Transverse colon (tissue), 4 donors: Measurements from ENCODE around the gene ALG9. TPM values are rescaled to one million over a fixed set of nuclear protein-coding genes. Genes with fewer than 3 reads are reported as not detected.
A peak's percentile ranks its signal among the peaks of the same experiment; 100 is the strongest.

Experiments
- DNase-seq: peaks from one replicate; pipeline ENCODE4 v3.0.0-alpha.2; 2019
- H3K27ac ChIP-seq, 4 donors: fragments of 200-600 bp; sonication (generic); 2 replicates each; pipeline ENCODE4 v1.5.1; 2016 to 2018; ENCODE audit warnings: inconsistent platforms in 4 of 4
- H3K27me3 ChIP-seq: fragments of 200-600 bp; sonication (generic); 2 replicates; pipeline ENCODE4 v1.5.1; 2017; ENCODE audit warnings: inconsistent platforms
- H3K36me3 ChIP-seq, 4 donors: fragments of 200-600 bp; sonication (generic); 2 replicates each; pipeline ENCODE4 v1.5.1; 2017 to 2019; ENCODE audit warnings: inconsistent platforms in 4 of 4
- H3K4me1 ChIP-seq, 4 donors: fragments of 200-600 bp; sonication (generic); 2 replicates each; pipeline ENCODE4 v1.5.1; 2017 to 2020; ENCODE audit warnings: inconsistent platforms in 4 of 4
- H3K4me3 ChIP-seq, 4 donors: fragments of 200-600 bp; sonication (generic); 1 replicate in 1 of 4; 2 replicates in 3 of 4; pipeline versions ENCODE4 v1.5.1 to v1.6.1; 2017 to 2019; ENCODE audit warnings: inconsistent platforms in 4 of 4
- H3K9me3 ChIP-seq, 2 donors: fragments of 200-600 bp; sonication (generic); 2 replicates each; pipeline ENCODE4 v1.5.1; 2017 to 2019; ENCODE audit warnings: inconsistent platforms in 2 of 2
- CTCF ChIP-seq, 5 experiments: fragments of 200-600 bp in 3 of 5; fragments of 450-650 bp in 2 of 5; sonication (generic) in 3 of 5; IDR thresholded peaks; 1 replicate in 2 of 5; 2 replicates in 3 of 5; pipeline ENCODE4 v1.5.1; 2016 to 2017; ENCODE audit warnings: antibody characterized with exemption in 5 of 5, inconsistent platforms in 3 of 5, mild to moderate bottlenecking in 2 of 5, moderate library complexity in 1 of 5
- EP300 ChIP-seq: sonication (generic); formaldehyde crosslinking; IDR thresholded peaks from one replicate; pipeline ENCODE4 v1.6.1; 2017; ENCODE audit warnings: antibody characterized with exemption, low read depth
- POLR2A ChIP-seq: fragments of 450-650 bp; IDR thresholded peaks from one replicate; pipeline ENCODE4 v1.6.1; 2016; ENCODE audit warnings: antibody characterized with exemption, mild to moderate bottlenecking, moderate library complexity
- POLR2AphosphoS5 ChIP-seq, 3 donors: sonication (generic); formaldehyde crosslinking; IDR thresholded peaks; one replicate each; pipeline ENCODE4 v1.6.1; 2016; ENCODE audit warnings: antibody characterized with exemption in 3 of 3
- WGBS, 2 donors: methylation state at CpG; one replicate each; pipeline ENCODE4 v1.1.5; 2018; ENCODE audit warnings: low coverage in 1 of 2; 5-methylcytosine and 5-hydroxymethylcytosine counted together
- in situ Hi-C, 4 donors: fragments of 200-750 bp; cut with MboI; loops; one replicate each; pipeline versions ENCODE4 v1.15.0 to v1.15.1; 2017; ENCODE audit warnings: low sequenced_read_pairs in 3 of 4, low pct_ligation_motif_present in 1 of 4, low pct_unique_long_range_greater_than_20kb in 1 of 4
- intact Hi-C: fragments of 100-400 bp; cut with DNase I; formaldehyde crosslinking; loops from one replicate; pipeline ENCODE4 v1.15.1; 2023; ENCODE audit warnings: low total_unique reads
- total RNA-seq, 4 donors: library from RNA; depleted of rRNA; stranded (reverse); fragments of >200 nt; gene quantifications; one replicate each; pipeline ENCODE4 v1.1.0, GENCODE V29; 2016

Gene ALG9
- total RNA-seq, 4 donors from 2014 or later = 18.4 to 51.1 (median 35.0) TPM

DNA sequence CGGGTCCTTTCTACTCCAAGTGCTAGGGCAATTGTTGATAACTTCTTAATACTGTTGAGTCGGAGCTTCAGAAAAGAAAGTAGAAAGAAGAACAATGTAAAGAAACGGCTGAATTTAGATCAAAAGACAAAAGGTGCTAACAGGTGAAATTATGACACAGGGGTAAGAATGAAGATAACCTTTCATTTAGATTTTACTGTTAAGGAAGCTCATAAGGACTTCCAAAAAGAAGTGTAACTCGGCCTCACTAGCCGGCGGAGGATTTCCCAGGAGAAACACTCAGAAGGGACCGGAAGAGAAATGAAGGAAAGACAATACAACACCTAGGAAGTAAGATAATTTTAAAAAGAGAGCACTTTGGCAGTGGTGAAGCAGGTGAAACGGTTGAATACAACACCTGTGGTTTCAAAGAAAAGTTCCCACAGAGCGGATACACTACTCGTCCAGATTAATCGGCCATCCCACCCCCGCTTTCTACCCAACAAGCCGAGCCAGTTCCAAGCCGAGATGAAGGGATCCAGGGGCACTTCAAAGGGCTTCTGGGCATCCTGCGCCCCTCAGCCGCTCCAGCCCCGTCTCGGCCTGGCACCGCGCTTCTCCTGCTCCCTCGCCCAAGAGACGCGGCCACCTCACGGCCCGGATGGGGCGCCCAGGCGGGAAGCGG is 105.9 kb downstream of the ALG9 start:
- peak in 1 of 5 experiments; percentile 9 for TF ChIP-seq CTCF (IDR thresholded peaks at IDR 0.05)
- TF ChIP-seq POLR2A = no peak
- in situ Hi-C loops = loop anchor here in 1 of 4 donors (10.0 kb wide), 1 partner anchor 161 kb away; the partner anchor contains the start of gene SIK2
- DNase-seq = no peak

DNA sequence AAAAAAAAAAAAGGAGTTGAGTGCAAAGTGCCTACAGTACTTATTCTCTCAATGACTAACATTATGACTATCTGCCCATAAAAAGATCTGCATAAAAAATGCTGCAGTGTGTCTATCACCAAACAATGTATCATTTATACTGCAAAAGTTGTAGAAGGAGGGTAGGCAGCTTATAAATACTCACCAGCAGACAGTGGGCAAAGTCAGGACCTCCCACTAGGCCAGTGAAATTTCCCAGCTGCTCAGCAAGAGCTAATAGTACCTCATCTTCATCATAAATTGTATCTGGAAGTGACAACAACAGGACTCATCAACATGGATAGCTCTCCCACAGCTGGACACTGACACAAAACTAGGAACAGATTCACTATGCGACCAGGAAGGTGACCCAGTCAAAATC is 106.8 kb downstream of the ALG9 start:
- H3K4me3 ChIP-seq = peak overlapping the region in 1 of 4 donors; percentile 76

More for the DNA sequence above, 105.9 kb downstream of the ALG9 start:
- H3K27ac ChIP-seq = peak overlapping the region; percentile 89 to 94 (median 91)
- peaks cover 0 to 12% (median 3%) of the 10 kb centered on the region in 4 donors for H3K36me3 ChIP-seq
- H3K4me3 ChIP-seq = peak overlapping the region; percentile 62 to 90 (median 79)
- 3 to 4% methylated on average over 6 to 20 of the region's 28 CpGs for WGBS, 2 donors
- H3K27me3 ChIP-seq = no peaks in the 10 kb centered on the region
- H3K4me1 ChIP-seq = peaks cover 14 to 30% (median 18%) of the 10 kb centered on the region in 4 donors
- no peaks in the 10 kb centered on the region for H3K9me3 ChIP-seq
- intact Hi-C loops = no loop called here

GRCh38 chr11:111762981-111763643 is 108.3 kb downstream of the ALG9 start:
- H3K27me3 ChIP-seq = no peaks in the 10 kb centered on the region
- H3K36me3 ChIP-seq = peaks cover 0 to 35% (median 11%) of the 10 kb centered on the region in 4 donors
- no peak for TF ChIP-seq POLR2AphosphoS5 (IDR thresholded peaks at IDR 0.05)
- no peak for TF ChIP-seq POLR2A
- TF ChIP-seq EP300 = no peak
- TF ChIP-seq CTCF (IDR thresholded peaks at IDR 0.05) = no peak
- WGBS, 2 donors = 85 to 86% methylated on average over 3 of the region's 3 CpGs
- H3K4me3 ChIP-seq = no peak overlapping the region
- no peak overlapping the region for H3K27ac ChIP-seq
- no peaks in the 10 kb centered on the region for H3K9me3 ChIP-seq
- DNase-seq = no peak
- intact Hi-C loops (no loop called here), in situ Hi-C loops (loop anchor here in 1 of 4 donors (10.0 kb wide), 1 partner anchor 158 kb away; the partner anchor contains the start of gene SIK2)
- peaks cover 14 to 30% (median 18%) of the 10 kb centered on the region in 4 donors for H3K4me1 ChIP-seq

More for the DNA sequence above, 106.8 kb downstream of the ALG9 start:
- Histone ChIP-seq H3K4me1 (peaks cover 14 to 30% (median 18%) of the 10 kb centered on the region in 4 donors), H3K27ac (peak overlapping the region in 1 of 4 donors; percentile 94), H3K9me3 (no peaks in the 10 kb centered on the region), H3K27me3 (no peaks in the 10 kb centered on the region), H3K36me3 (peaks cover 0 to 20% (median 5%) of the 10 kb centered on the region in 4 donors)
- TF ChIP-seq POLR2A = no peak
- WGBS, 2 donors = 28 to 80% methylated on average over 1 of the region's 1 CpG
- in situ Hi-C loops = loop anchor here in 1 of 4 donors (10.0 kb wide), 1 partner anchor 160 kb away; the partner anchor contains the start of gene SIK2
- no peak for DNase-seq
- intact Hi-C loops = no loop called here

DNA sequence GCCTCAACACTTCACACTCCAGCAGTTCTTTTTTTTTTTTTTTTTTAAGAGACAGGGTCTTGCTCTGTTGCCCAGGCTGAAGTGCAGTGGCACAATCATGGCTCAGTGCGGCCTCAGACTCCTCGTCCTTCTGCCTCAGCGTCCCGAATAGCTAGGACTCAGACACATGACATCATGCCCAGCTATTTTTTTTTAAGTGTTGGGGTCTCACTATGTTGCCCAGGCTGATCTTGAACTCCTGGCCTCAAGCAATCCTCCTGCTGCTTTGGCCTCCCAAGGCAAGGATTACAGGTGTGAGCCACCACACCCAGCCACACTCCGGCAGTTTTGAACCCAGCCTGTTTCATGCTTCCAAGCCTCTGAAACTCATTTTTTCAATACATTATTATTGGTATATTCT is 108.9 kb downstream of the ALG9 start:
- no peaks in the 10 kb centered on the region for H3K9me3 ChIP-seq
- 94 to 100% methylated on average over 5 of the region's 5 CpGs for WGBS, 2 donors
- H3K4me1 ChIP-seq = peaks cover 14 to 30% (median 18%) of the 10 kb centered on the region in 4 donors
- no peak overlapping the region for H3K4me3 ChIP-seq
- in situ Hi-C loops = loop anchor here in 1 of 4 donors (10.0 kb wide), 1 partner anchor 158 kb away; the partner anchor contains the start of gene SIK2
- no peak for DNase-seq
- intact Hi-C loops = no loop called here
- no peak overlapping the region for H3K27ac ChIP-seq
- H3K36me3 ChIP-seq = peaks cover 0 to 41% (median 13%) of the 10 kb centered on the region in 4 donors
- no peaks in the 10 kb centered on the region for H3K27me3 ChIP-seq
- TF ChIP-seq CTCF (IDR thresholded peaks at IDR 0.05) = no peak
- no peak for TF ChIP-seq EP300
- TF ChIP-seq POLR2A = no peak
- TF ChIP-seq POLR2AphosphoS5 (IDR thresholded peaks at IDR 0.05) = no peak
